HepG2 (cell line): ENCODE measurements around the gene CASKIN1. TPM values are rescaled to one million over a fixed set of nuclear protein-coding genes. Genes with fewer than 3 reads are reported as not detected.

ENCODE experiments used
- EZH2 ChIP-seq: conservative IDR thresholded peaks from 2 replicates; pipeline ENCODE4 v1.6.1; 2012; ENCODE audit warnings: mild to moderate bottlenecking, low read depth, low read length, moderate library complexity
- HOXA5 ChIP-seq: sonication (generic); formaldehyde crosslinking; IDR thresholded peaks from 2 replicates; pipeline ENCODE4 v1.4.0; 2020; ENCODE audit warnings: missing genetic modification reagents
- KAT7 ChIP-seq: IDR thresholded peaks from 2 replicates; pipeline ENCODE4 v1.6.1; 2018; ENCODE audit warnings: borderline replicate concordance, missing compliant biosample characterization
- NCOA2 ChIP-seq: sonication (generic); formaldehyde crosslinking; IDR thresholded peaks from 2 replicates; pipeline ENCODE4 v1.8.0; 2022; ENCODE audit warnings: inconsistent platforms
- NFE2 ChIP-seq: sonication (generic); formaldehyde crosslinking; IDR thresholded peaks from 2 replicates; pipeline ENCODE4 v1.4.0; 2020; ENCODE audit warnings: missing genetic modification reagents
- ONECUT2 ChIP-seq: sonication (generic); formaldehyde crosslinking; IDR thresholded peaks from 2 replicates; pipeline ENCODE4 v1.4.0; 2020; ENCODE audit warnings: missing genetic modification reagents
- PRDM15 ChIP-seq: sonication (generic); formaldehyde crosslinking; IDR thresholded peaks from 2 replicates; pipeline ENCODE4 v1.4.0; 2020; ENCODE audit warnings: missing genetic modification reagents
- SIN3A ChIP-seq: IDR thresholded peaks from 2 replicates; pipeline ENCODE4 v1.6.1; 2011; ENCODE audit warnings: low read depth, mild to moderate bottlenecking, control low read depth, low read length, borderline replicate concordance
- SMARCE1 ChIP-seq: fragments of 450-650 bp; IDR thresholded peaks from 2 replicates; pipeline ENCODE4 v1.6.1; 2017; ENCODE audit warnings: borderline replicate concordance
- TP53 ChIP-seq: sonication (generic); formaldehyde crosslinking; conservative IDR thresholded peaks from 2 replicates; pipeline ENCODE4 v1.4.0; 2020; ENCODE audit warnings: missing genetic modification reagents
- TRIM22 ChIP-seq: fragments of 450-650 bp; IDR thresholded peaks from 2 replicates; pipeline ENCODE4 v1.6.1; 2017
- ZNF383 ChIP-seq: sonication (generic); formaldehyde crosslinking; IDR thresholded peaks from 2 replicates; pipeline ENCODE4 v1.4.0; 2020; ENCODE audit warnings: missing genetic modification reagents, mild to moderate bottlenecking, borderline replicate concordance
- ZNF441 ChIP-seq: sonication (generic); formaldehyde crosslinking; IDR thresholded peaks from 2 replicates; pipeline ENCODE4 v1.7.0; 2021; ENCODE audit warnings: missing genetic modification reagents, borderline replicate concordance
- ZNF512 ChIP-seq: sonication (generic); formaldehyde crosslinking; IDR thresholded peaks from 2 replicates; pipeline ENCODE4 v1.4.0; 2020; ENCODE audit warnings: mild to moderate bottlenecking, missing genetic modification reagents
- ZNF567 ChIP-seq: sonication (generic); formaldehyde crosslinking; IDR thresholded peaks from 2 replicates; pipeline ENCODE4 v1.8.1; 2023; ENCODE audit warnings: mild to moderate bottlenecking, missing genetic modification reagents, borderline replicate concordance
- polyA plus RNA-seq, 8 experiments: library from polyadenylated mRNA; depleted of rRNA in 3 of 8; stranded (reverse) in 7 of 8; unstranded in 1 of 8; fragments of >200 nt; fragmentation: Illumina TruSeq in 4 of 8; extraction: Trizol in 4 of 8; gene quantifications; 2 replicates each; pipeline versions ENCODE4 v1.2.1 to v1.2.3, GENCODE V29; 2011 to 2016; ENCODE audit warnings: low read depth in 4 of 8, missing spikeins in 1 of 8, mixed read lengths in 1 of 8; ENCODE audit not compliant: insufficient read depth in 1 of 8
- total RNA-seq, 5 experiments: library from RNA; depleted of rRNA; stranded (reverse); fragments of >200 nt; fragmentation: Illumina TruSeq; extraction: Trizol; gene quantifications; 2 replicates each; pipeline ENCODE4 v1.2.3, GENCODE V29; 2016; ENCODE audit warnings: low read depth in 1 of 5

Gene CASKIN1
- total and polyA plus RNA-seq, 2 of the 13 experiments (the other 11 are each of a cell fraction or from before 2014, with no cell fraction given), result 1.2 to 2.2 TPM

- peak; percentile 17; the same call in 1 of the 2 replicates for TF ChIP-seq NCOA2 (CRISPR knock-in tag)
- TF ChIP-seq PRDM15 (CRISPR knock-in tag), result no peak
- no peak for TF ChIP-seq KAT7 (CRISPR knock-in tag)
- TF ChIP-seq ZNF512 (CRISPR knock-in tag), result no peak
- TF ChIP-seq HOXA5 (CRISPR knock-in tag), result no peak
- TF ChIP-seq TRIM22, result no peak
- TF ChIP-seq ZNF567 (CRISPR knock-in tag), result 0 out of 2 replicates have a peak, but pooled peaks have one; percentile 32
- no peak for TF ChIP-seq ONECUT2 (CRISPR knock-in tag)
- no peak for TF ChIP-seq ZNF383 (CRISPR knock-in tag)
- no peak for TF ChIP-seq TP53 (CRISPR knock-in tag)
- TF ChIP-seq ZNF441 (CRISPR knock-in tag), result no peak
- no peak for TF ChIP-seq NFE2 (CRISPR knock-in tag)
- no peak for TF ChIP-seq EZH2
- TF ChIP-seq SMARCE1, result no peak
- TF ChIP-seq SIN3A, result no peak
Observed at GRCh38 chr16:2210386-2211365, 14.3 kb upstream of the CASKIN1 start, which contains the start of gene BRICD5 (continued).
